HuH-7 (cell line): ENCODE measurements around the gene ASXL1.
"Not testable (repeated sequence)": the region's sequence is repeated elsewhere in the genome, so short reads cannot be mapped to it uniquely, and the experiment has no call there.

Experiments
- DNase-seq: peaks from one replicate; pipeline ENCODE4 v3.0.0; 2011; ENCODE audit warnings: low spot score

ASXL1 gene

DNA sequence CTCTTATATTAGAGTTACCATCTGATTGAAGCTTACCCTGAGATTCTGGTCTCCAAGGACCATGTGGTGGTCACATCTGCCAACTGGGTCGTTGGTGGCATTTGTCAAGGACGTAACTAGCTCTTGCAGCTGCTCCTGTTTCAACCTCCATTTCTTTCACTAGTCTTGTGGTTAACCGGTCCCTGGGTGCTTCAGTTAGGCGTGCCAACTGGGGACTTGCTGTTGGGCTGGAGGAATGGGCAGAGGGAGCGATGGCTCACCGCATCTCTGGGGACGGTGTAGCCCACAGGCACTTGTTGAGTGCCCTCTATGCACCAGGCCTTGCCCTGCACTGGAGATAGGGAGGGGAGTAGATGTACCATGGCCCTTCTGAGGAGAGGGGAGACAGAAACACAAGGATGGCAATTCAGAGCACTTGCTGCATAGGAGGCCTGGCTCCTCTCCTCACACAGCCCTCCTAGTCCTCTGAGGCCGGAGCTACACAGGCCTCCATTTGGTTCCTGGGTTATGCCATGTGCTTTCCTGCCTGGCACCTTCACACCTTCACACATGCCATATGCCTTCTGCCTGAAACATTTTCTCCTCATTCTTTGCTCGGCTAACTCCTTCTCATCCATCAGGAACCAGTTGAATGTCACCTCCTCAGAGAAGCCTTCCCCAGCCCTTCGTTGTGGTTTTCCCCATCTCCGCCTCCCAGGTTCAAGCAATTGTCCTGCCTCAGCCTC lies 20.0 kb upstream of the ASXL1 start:
- no peak for DNase-seq

DNA sequence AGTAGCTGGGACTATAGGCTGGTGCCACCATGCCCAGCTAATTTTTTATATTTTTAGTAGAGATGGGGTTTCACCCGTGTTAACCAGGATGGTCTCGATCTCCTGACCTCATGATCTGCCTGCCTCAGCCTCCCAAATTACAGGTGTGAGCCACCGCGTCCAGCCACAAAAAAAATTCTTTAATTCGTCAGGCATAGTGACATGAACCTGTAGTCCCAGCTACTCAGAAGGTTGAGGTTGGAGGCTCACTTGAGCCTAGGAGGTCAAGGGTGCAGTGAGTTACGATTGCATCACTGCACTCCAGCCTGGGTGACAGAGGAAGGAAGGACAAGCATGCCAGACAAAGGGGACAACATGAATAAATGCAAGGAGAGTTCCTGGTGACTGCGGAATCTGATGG lies 19.5 kb upstream of the ASXL1 start:
- no peak for DNase-seq

DNA sequence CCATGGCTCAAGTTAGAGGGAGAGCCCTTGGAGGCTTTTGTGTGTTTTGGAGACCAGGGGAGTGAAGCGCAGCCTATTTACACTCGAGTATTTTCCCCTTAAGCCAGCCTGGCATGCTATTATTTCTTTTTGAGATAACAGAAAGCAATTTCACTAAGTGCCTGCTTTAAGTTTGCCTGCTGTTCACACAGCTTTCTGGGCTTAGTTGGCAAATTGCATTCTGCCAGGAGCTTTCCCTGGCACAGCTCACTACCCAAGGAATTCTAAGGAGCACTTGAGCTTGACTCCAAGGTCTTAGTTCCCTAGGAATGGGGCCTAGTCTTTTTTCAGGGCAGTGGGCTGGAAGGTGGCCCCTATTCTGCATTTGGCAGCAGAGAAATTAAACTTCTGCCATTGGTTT lies 19.0 kb upstream of the ASXL1 start:
- DNase-seq: no peak

DNA sequence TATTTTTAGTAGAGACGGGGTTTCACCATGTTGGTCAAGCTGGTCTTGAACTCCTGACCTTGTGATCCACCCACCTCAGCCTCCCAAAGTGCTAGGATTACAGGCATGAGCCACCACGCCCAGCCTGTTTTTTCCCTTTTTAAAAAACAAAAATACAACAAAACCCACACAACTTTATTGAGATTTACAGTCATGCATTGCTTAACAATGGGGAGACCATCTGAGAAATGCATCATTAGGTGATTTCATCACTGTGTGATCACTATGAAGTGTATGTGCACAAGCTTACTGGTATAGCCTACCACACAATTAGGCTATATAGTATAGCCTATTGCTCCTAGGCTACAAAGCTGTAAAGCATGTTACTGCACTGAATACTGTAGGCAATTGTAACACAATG lies 17.1 kb upstream of the ASXL1 start:
- DNase-seq: not testable (repeated sequence)

DNA sequence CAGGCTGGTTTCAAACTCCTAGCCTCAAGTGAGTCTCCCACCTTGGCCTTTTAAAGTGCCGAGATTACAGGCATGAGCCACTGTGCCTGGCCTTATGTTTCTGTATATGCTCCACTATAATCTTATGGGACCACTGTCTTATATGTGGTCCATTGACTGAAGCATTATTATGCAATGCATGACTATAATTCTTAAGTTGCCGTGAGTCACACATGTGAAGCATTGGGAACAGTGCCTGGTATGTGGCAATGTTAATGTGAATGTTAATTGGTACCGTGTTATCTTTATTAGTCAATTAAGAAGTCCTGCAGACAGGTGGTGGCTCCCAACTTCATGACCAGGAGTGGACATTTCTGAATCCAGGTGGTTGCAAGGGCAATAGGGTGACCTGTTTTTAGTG lies 14.7 kb upstream of the ASXL1 start:
- no peak for DNase-seq

DNA sequence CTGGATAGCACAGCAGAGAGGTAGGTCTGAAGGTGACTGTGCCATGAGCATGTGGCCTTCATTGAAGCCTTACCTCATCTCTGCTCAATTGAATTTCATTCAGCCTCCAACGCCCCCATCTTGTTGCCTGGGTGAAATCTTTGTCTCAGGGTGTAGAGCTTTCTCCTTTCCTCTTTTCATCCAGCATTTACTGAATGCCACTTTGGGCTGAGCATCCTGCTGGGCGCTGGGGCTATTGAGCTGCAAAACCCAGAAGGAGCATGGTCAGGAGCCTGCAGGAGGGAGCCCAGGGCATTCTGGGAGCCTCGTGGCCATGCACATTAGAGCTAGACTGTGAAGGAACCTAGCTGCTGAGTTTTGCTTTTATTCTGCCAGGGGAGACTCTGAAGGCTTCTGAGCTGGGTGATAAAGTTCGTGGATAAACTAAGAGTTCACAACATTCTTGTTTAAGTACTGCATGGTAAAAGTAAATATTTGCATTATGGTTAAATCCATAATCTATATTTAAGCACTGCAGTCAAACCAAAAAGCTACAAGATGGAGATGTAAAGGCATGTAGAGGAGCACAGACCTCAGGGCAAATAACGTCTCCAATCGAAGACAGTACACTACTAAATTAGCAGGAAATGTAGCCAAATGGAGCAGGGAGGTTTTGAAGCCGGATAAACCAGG lies 13.2 kb upstream of the ASXL1 start:
- DNase-seq: no peak

DNA sequence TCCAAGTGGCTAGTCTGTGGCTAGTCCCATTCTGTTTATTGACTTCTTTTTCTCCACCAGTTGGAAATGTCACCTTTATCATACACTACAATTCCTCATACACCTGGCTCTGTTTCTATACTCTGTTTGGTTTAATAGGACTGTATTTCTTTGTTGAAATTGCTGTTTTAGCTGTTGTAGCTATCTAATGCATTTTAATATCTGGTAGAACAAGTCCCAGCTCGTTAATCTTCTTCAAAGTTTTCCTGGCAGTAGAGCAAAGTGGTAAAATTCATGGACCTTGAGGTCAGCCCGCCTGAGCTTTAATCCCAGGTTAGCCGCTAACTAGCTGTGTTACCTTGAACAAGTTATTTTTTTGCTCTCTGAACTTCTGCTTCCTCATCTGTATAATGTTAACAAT lies 9.9 kb upstream of the ASXL1 start:
- no peak for DNase-seq

DNA sequence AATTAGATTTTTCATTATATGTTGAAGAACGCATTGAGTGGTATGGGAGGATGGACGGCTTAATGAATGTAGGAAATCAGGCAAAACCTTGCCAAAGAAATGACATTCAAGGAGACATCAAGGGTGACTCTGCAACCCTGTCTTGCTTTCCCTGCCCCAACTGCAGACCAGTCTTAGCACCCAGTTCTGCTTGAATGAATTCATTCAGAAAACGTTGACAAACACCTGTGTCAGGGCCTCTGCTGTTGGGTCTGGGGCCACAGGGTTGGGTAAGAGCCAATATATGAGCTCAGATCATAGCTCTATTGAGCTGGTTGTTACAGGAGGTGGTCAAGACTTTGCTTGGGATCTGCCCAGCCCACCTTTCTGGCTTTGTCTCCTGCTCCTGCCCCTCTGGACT lies 7.7 kb upstream of the ASXL1 start:
- no peak for DNase-seq

DNA sequence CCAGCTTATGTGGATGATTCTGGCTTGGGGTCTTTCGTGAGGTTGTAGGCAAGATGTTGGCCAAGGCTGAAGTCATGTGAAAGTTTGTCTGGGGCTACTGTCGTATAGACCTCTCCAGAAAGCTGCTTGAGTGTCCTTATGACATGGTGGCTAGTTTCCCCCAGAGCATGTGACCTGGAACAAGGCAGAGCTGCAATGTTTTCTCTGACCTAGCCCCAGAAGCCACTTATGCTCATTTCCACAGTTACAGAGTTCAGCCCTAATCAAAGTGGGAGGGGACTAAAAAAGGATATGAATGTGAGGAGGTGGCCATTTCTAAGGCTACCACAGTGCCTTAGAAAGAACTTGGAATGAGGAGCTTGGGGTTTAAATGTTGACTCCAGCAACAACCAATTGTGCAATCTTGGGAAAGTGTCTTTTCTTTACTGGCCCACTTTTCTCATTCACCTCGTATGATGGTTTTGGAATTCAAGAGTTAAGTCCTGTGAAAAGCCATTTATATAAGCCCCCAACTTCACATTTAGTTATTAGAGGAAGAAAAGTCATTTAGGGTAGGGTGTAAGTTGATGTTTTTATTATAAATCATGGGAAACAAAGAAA lies 5.9 kb upstream of the ASXL1 start:
- DNase-seq: no peak

DNA sequence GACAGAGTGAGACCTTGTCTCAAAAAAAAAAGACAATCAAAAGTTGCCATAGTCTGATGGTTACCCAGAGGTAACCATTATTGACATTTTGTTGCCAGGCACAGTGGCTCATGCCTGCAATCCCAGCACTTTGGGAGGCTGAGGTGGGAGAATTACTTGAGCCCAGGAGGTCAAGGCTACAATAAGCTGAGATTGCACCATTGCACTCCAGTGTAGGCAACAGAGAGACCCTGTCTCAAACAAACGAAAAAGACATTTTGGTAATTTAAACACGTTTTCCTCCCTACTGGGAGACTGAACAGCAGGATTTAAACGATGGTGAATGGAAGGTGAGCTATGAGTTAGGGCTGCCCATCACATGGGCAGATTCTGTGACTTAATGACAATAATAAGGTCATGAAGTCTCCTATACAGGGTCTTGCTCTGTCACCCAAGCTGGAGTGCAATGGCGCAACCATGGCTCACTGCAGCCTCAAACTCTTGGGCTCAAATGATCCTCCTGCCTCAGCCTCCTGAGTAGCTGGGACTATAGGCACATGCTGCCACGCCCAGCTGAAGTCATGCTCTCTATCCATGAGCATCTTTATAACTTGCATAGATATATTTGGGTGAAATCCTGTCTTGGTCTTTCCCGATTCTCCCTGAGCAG lies 4.2 kb upstream of the ASXL1 start:
- no peak for DNase-seq

DNA sequence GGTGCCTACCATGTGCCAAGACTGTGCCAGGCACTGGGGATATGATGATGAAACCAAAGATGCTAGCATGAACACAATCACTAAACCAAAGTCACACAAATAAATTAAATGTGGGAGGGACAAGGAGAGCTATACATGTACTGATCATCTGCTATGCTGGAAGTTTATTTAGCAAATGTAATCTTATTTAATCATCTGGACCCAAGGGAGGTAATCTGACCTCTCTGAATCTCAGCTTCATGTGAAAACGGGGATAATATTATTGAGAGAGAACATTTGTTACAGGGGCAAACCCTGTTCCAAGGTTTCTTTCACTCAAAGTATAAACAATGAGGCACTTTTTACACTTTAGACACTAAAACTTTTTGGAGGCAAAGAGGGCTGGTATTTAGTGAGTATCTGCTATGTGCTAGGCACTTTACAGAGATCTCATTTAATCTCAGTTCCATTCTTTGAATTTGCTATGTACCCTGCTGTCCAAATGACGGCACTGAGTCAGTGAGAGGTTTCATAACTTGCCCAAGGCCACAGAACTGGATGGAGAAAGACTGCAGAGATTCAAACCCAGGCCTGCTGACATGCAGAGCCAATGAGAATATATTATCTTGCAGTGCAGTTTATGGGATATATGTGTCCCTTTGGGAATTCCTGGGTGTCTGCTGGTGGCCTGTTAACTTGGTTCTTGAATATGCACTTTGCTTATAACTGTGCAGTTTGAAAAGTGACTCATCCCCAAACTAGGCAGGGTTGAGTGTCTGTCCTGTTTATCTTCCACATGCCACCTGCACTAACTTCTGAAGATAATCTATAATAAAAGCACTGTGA lies 3.3 kb upstream of the ASXL1 start:
- DNase-seq: no peak

DNA sequence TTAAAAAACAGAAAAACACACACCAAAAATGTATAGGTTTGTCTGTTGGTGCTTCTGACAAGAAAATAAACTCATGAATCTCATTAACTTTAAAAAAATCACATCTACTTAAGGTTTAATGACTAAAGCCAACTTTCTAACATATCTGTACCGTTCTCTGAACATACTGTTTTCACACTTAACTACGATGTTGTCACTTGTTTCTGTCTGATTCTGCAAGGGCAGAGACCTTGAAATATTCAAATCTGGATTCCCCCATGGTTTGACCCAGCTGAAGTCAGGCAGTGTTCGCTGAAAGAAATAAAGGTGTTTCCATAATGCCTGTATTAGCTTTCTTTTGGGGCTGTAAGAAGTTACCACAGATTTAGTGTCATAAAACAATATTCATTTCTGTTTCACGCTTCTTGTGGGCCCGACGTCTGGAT lies 2.7 kb upstream of the ASXL1 start:
- no peak for DNase-seq

DNA sequence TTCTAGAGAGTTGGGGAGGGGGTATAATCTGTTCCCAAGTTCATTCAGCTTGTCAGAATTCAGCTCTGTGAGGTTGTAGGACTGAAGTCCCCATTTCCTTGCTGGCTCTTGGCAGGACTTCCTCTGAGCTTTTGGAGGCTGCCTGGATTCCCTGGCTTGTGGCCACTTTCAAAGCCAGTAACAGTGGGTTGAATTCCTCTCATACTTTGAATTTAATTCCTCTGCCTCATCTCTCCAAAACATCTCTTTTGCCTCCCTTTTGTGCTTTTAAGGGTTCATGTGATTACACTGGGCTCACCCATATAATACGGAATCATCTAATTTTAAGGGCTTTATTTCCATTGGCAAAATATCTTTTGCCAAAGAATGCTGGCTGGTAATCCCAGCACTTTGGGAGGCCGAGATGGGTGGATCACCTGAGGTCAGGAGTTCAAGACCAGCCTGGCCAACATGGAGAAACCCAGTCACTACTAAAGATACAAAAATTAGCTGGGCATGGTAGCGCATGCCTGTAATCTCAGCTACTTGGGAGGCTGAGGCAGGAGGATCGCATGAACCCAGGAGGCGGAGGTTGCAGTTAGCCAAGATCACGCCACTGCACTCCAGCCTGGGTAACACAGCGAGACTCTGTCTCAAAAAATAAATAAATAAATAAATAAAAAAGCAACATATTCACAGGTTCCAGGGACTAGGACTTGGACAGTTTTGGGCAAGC lies 2.1 kb upstream of the ASXL1 start:
- DNase-seq: not testable (repeated sequence)

DNA sequence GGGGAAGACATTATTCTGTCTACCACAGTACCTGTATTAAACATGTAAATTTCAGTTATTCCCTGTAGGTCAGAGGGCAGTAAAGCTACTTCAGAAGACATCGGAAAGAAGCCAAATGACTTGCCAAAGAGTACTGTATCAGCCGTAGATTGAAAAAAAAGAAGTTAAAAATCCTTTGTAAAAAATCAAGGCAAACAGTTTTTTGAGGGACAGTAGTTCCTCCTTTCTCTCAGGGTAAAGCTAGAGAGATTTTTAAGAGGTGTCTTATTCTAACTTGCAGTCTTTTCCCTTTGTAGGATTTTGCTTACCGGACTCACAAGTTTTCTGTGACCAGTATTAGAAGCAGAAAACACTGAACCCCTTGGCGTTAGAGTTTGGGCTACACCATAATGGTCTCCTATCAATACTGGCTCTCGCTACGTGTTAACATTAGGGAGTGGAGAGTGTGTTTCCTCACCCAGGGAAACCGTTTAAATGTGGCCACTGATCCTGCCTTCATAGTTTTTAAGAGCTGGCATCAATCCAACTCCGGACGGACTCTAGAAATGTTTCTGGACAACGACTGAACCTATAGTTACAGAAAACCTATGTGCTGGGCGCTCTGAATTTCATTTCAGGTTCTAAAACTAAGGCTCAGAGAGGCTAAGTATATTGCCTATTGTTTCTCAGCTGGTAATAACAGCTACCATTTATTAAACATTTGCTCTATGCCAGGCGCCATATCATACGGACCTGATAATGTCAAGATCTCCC lies 1.3 kb upstream of the ASXL1 start:
- DNase-seq: no peak

DNA sequence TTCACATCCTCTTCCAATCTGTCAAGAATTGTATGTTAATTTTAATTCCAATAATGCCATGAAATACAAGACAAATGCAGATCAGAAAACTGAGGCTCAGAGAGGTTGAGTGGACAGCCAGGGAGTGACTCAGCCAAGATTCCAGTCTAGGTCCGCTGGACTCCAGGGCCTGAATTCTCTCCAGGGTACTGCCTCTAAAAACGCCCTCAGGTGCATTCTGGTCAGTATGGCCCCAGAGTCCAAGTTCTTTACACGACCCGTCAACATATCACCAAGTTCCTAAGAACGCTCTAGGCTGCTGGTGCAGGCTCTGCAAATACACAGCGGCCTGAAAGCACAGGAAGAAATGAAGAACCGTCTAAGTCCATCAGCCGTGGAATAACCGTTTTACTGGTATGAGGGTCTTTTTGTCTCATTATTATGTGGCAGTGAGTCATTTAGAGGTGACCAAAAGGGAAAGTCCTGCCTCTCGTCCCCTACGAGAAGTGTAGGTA lies 709 bp upstream of the ASXL1 start:
- DNase-seq: no peak

DNA sequence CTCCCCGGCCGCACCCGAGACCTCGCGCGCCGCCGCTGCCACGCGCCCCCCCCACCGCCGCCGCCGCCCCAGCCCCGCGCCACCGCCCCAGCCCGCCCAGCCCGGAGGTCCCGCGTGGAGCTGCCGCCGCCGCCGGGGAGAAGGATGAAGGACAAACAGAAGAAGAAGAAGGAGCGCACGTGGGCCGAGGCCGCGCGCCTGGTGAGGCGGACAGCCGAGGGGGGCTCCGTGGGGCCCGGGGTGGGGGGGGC lies 426 bp downstream of the ASXL1 start:
- DNase-seq: no peak

DNA sequence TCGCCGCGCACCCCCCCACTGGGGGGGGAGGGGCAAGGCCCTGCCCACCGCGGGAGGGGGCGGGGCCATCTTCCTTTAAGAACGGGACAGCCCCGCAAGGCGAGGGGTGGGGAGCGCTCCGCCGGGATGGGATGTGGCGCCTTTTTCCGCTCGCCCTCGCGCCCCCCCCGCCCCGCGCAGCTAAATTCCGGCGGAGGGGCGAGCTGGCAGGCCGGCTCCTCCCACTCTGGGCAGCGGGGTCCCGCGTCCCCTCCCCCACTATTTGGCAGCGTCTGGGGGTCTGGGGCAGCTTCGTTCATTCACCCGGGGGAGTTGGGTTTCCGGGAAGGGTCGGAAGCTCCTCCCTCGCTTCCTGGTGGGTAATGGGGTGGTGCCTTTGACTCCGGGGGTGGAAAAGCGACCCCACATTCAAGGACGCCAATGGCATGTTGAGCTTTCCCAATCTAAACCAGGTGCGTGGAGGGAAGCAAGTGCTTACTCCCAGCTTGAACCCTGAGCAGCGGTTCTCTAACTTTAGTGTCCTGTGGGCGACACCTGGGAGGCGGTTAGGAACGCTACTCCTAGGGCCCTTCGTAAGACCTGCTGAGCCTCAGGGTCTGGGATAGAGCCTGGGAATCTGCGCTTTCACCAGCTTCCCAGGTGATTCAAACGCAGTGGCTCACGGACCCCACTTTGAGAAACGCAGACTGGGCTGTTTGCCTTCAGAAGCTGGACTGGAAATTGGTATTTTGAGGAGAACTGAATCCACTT lies 927 bp downstream of the ASXL1 start:
- DNase-seq: peak; percentile 80

DNA sequence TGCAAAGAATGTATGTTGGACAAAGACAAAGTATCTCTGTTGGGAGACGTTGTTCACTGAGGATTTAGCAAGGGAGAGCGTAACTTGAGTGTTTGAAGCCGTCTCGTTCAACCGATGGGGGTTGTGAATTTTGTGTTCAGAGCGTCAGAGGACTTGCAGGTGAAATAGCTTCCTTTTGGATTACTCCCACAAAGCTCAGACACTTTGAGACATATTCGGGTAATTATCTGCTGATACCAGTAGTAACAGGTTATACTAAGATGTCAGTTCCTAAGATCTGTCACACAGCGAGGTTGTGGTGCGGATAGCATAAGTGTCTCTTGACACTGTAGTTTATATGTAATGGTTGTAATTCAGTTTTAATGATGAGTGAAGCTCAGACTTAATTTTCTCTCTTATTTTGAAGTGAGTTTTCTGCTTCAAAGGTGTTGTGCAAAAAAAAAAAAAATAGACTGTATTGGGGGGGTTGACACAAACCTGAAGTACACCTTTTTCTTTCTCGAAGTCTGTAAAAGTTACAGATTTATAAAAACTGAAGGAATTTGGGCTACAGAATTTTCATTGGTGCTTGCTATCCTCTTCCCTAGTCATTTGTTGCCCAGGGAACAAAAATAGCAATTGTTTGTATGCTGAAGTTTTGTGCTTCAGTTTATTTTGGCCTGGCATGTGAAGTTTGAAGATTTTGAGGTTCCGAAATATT lies 1.7 kb downstream of the ASXL1 start:
- no peak for DNase-seq

DNA sequence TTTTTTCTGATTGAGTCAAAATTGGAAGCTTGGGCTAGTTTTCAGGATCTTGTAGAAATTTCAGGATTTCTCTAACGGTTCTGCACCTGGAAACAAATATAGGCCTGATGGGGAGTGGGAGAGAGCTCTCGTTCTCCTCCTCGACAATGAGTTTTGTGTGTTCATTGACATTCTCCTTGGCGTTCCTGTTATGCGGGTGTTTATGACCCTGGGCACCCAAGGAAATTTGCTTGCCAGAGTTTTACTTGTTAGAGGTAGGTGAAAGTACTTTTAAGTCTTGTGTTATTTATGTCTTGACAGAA lies 2.2 kb downstream of the ASXL1 start:
- DNase-seq: no peak

DNA sequence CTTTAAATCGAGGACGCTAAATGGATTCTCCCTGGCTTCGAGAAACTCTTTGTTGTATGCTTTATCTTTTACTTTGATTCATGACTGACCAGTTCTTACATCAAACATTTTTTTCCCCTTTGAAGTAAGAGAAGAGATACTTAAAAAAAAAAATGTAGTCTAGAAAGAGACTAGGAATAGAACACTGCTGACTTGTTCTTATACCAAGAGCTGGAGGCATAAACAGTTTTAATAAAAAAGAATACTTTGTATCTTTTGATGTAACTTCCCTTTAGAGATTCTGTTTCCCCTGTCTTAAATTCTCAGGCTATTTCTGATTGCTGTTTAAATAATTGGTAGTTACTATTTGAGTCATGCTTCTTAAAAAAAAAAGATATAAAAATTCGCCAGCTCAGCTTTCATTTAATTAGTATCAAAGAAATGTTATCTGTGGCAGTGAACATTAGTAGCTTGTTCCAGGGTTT lies 4.8 kb downstream of the ASXL1 start:
- no peak for DNase-seq
